GM21619 (cell line): ENCODE data around the gene LPP.

Experiments
- ATAC-seq: cut with Tn5 transposase; IDR thresholded peaks from one replicate; pipeline ENCODE4 v1.9.1; 2021; ENCODE audit not compliant: unreplicated experiment

The LPP gene

GRCh38 chr3:188807006-188807405 is 653.0 kb downstream of the LPP start:
- ATAC-seq: no peak

GRCh38 chr3:188812198-188812597 is 658.2 kb downstream of the LPP start:
- ATAC-seq: no peak

GRCh38 chr3:188814581-188814980 is 660.6 kb downstream of the LPP start:
- no peak for ATAC-seq

GRCh38 chr3:188817103-188817934 is 663.4 kb downstream of the LPP start:
- no peak for ATAC-seq

GRCh38 chr3:188817935-188818269 is 663.9 kb downstream of the LPP start:
- ATAC-seq: no peak

- ATAC-seq: no peak
Measured at GRCh38 chr3:188818282-188818681, 664.3 kb downstream of the LPP start.

- ATAC-seq: no peak
Measured at GRCh38 chr3:188819939-188820338, 666.0 kb downstream of the LPP start.

- no peak for ATAC-seq
Measured at GRCh38 chr3:188822004-188822403, 668.0 kb downstream of the LPP start.

GRCh38 chr3:188822411-188822810 is 668.5 kb downstream of the LPP start:
- ATAC-seq: no peak

- no peak for ATAC-seq
Measured at GRCh38 chr3:188824566-188824965, 670.6 kb downstream of the LPP start.

GRCh38 chr3:188825901-188826300 is 671.9 kb downstream of the LPP start:
- no peak for ATAC-seq

- no peak for ATAC-seq
Measured at GRCh38 chr3:188826574-188826973, 672.6 kb downstream of the LPP start.

- ATAC-seq: no peak
Measured at GRCh38 chr3:188827103-188827502, 673.1 kb downstream of the LPP start.

- ATAC-seq: no peak
Measured at GRCh38 chr3:188827576-188827975, 673.6 kb downstream of the LPP start.

GRCh38 chr3:188829130-188829529 is 675.2 kb downstream of the LPP start:
- ATAC-seq: no peak

- no peak for ATAC-seq
Measured at GRCh38 chr3:188829576-188829975, 675.6 kb downstream of the LPP start.

GRCh38 chr3:188830893-188831292 is 676.9 kb downstream of the LPP start:
- no peak for ATAC-seq

GRCh38 chr3:188832146-188832545 is 678.2 kb downstream of the LPP start:
- no peak for ATAC-seq

GRCh38 chr3:188832961-188833721 is 679.2 kb downstream of the LPP start:
- no peak for ATAC-seq

- ATAC-seq: no peak
Measured at GRCh38 chr3:188834349-188834748, 680.4 kb downstream of the LPP start.

GRCh38 chr3:188839187-188839695 is 685.3 kb downstream of the LPP start:
- no peak for ATAC-seq

GRCh38 chr3:188840290-188840689 is 686.3 kb downstream of the LPP start:
- no peak for ATAC-seq
